Activated CD8-positive, alpha-beta memory T cell treated with anti-CD3 and anti-CD28 coated beads, Interleukin-2, amount 50 U/mL, for 48 hours (primary cell): Measurements from ENCODE around the gene SH2D1A.
"Not testable (repeated sequence)": the region's sequence is repeated elsewhere in the genome, so short reads cannot be mapped to it uniquely, and the experiment has no call there.

ENCODE experiments used
- DNase-seq: peaks from one replicate; pipeline ENCODE4 v3.0.0-alpha.2; 2020

The SH2D1A gene

DNA sequence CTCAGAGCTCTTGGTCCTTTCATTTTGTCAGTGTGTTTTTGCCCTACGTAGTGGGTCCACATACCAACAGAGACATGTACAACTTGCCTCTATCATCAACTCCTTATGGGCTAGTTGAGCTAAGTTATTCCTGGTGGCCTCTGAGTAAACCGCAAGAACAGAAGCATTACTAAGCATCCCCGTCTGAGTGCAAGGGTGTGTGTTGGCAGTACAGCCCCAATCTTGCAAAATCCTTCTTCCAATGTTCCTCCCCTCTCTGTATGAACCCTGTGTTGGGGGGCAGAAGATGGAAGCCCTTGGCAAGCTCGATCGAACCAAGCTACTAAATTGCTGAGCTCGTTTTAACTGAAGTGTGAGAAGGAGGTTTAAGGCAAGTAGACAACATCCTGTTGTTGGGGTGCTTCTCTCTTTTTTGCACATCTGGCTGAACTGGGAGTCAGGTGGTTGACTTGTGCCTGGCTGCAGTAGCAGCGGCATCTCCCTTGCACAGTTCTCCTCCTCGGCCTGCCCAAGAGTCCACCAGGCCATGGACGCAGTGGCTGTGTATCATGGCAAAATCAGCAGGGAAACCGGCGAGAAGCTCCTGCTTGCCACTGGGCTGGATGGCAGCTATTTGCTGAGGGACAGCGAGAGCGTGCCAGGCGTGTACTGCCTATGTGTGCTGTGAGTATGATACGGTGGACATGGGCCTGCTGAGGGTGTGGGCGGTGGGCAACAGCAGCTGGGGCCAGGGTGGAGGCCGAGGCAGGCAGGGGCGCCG, at the start of gene SH2D1A:
Gene SH2D1A (plus strand): TSS at position 447 of the 760 bp plus-strand sequence. CDS start 80 bp downstream, at position 527.
- no peak for DNase-seq

DNA sequence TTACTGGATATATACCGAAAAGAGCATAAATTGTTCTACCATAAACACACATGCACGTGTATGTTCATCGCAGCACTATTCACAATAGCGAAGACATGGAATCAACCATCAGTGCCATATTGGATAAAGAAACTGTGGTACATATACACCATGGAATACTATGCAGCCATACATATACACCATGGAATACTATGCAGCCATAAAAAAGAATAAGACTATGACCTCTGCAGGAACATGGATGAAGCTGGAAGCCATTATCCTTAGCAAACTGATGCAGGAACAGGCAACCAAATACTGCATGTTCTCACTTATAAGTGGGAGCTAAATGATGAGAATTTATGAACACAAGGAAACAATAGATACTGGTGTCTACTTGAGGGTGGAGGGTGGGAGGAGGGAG, 47.0 kb upstream of the SH2D1A start:
- not testable (repeated sequence) for DNase-seq

DNA sequence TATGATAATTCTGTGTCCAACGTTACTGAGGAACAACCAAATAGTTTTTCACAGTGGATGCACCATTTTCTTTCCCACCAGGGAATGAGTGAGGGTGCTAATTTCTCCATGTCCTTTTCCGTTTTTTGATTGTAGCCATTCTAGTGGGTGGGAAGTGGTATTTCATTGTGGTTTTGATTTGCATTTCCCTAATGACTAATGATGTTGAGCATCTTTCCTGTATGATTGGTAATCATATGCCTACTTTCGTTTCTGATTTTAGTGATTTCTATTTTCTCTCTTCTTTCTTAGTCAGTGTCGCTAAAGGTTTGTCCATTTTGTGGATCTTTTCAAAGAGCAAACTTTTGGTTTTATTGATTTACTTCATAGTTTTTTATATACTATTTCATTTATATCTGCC, 46.0 kb upstream of the SH2D1A start:
- DNase-seq = no peak

DNA sequence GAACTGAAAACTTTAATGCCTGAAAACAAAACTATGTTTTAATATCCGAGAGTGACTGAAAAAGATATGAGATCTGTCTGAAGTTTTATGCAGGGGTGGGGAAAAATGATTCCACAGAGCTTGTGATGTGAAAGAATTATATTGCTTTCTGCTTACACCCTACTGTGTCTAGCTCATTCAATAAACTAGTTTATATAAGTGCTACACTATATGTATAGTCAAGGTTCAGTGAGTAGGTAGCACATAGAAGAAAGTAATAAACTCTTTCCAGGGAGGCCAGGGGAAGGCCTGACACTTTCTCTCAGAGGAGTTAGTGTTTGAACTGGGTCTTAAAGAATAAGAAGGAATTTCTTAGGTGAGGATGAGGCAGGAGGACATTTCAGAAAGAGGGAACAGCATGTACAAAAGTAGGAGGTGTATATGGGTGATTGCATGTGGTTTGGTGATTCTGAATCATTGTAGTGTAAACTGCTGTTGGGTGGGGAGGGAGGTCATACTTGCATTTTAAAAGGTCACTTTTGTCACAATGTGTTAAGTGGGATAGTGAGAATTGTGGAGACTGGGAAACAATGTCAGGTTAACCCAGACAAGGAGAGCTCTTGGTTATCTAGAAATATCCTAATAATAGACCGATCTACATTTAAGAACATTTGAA, 39.0 kb upstream of the SH2D1A start:
- DNase-seq = no peak

DNA sequence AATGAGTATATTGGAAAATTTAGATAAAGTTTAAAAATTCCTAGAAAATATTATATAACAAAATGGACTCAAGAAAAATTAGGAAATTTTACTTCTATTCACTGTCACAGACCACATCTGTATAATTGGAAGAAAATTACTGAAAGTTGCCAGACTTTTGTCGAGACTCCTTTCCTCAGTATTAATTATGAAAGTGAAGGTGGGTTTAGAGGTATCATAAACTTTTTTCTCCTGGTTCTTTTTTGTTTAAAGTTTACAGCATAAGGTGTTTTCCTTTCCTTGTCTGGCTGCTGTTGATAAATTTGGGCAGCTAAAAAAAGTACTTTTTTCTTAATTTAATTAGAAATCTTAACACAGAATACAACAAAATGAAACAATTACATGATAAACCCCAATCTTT, 20.6 kb upstream of the SH2D1A start:
- no peak for DNase-seq

DNA sequence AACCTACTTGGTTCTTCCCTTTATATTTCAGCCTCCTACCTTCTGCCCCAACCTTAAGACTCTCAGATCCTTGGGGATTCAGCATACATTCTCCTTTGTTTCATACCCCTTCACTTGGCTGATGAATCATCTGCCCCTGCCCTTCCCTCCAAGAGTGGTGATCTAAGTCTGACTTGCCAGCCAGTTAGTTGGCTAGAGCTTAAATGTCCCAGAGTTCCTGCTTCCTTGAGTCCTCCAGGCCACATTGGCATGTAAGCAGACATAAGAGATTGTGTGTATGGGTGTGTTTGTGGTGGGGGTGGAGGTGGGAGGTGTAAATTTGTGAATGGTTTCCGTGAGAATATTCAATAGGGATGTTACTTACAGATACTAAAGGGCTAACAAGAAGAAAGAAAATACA, 17.6 kb upstream of the SH2D1A start:
- no peak for DNase-seq

DNA sequence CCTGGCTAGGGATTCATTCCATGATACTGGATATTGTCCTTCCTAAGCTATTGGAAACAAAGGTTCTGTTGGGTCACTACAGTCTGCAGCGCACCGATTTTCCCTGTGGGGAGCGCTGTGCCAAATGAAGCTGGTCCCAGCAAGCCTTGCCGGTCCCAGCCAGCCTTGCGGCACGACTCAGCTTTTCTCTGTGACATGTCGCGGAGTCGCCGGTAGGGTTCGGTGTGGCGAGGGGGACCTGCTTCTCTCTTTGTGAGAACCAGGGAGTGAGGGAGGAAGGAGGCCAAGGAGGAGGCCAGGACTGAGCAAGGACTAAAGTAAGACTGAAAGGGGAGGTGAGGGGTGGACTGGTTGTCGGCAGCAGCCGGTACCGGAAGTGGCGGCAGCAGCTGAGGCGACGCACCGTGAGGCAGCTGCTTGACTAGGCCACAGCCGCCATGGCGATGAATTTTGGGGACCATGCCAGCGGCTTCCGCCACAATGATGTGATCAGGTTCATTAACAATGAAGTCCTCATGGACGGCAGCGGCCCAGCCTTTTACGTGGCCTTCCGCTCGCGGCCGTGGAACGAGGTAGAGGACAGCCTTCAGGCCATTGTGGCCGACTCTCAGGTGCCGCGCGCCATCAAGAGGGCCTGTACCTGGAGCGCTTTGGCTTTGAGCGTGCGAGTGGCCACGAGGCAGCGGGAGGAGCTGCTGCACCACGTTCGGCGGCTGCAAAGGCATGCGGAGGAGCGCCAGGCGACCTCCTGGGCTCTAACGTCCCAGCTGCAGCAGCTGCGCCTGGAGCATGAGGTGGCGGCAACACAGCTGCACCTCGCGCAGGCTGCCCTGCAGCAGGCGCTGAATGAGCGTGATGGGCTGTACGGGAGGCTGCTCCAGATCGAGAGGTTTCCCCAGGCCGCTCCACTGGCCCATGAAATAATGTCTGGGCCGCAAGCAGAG, 13.6 kb upstream of the SH2D1A start, which contains the start of gene TEX13D:
Gene TEX13D (plus strand): TSS at position 180 of the 944 bp plus-strand sequence. CDS start 258 bp downstream, at position 438.
- DNase-seq = no peak

DNA sequence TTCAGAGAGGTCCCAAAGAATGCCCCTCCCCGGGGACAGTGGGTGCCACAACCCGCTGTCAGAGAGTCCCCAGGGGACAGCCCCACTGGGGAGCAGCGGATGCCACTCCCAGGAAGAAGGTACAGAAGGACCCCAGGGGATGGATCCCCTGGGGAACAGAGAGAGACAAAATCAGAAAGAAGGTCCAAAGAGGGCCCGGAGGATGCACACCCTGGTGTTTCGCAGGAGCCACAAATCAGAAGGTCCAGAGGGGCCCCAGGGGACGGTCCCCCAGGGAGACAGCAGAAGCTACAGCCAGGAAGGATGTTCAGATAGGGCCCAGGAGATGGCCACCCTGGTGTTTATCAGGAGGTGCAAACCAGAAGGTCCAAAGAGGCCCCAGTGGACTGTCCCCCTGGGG, 12.5 kb upstream of the SH2D1A start:
- no peak for DNase-seq

DNA sequence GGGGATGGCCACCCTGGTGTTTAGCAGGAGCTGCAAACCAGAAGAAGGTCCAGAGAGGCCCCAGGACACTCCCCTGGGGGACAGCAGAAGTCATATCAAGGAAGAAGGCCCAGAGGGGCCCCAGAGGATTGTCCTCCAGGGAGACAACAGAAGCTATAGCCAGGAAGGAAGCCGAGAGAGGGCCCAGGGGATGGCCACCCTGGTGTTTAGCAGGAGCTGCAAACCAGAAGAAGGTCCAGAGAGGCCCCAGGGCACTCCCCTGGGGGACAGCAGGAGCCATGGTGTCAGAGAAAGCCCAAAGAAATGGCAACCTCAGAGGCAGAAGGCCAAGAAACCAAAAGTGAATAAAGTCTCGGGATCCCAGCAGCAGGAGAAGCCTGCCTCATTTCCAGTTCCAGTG, 11.8 kb upstream of the SH2D1A start:
- DNase-seq = not testable (repeated sequence)

DNA sequence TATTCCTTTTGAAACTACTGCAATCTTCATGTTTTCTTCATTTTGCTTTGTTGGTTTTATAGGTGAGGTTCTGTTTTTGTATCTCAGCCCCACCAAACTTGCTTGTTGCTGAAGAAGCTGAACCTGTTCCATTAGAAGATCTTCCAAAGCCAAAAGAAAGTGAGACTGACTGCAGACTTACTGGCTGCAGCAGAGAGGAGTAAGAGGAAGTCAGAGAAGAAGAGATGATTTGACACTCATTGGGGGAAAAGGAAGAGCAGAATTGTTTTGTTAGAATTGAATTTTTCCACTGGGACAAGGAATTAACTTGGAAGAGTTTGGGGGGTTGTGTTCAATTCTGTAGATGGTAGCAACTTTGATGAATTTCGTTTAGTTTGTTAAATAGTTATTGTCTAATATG, 10.8 kb upstream of the SH2D1A start:
- DNase-seq = no peak

DNA sequence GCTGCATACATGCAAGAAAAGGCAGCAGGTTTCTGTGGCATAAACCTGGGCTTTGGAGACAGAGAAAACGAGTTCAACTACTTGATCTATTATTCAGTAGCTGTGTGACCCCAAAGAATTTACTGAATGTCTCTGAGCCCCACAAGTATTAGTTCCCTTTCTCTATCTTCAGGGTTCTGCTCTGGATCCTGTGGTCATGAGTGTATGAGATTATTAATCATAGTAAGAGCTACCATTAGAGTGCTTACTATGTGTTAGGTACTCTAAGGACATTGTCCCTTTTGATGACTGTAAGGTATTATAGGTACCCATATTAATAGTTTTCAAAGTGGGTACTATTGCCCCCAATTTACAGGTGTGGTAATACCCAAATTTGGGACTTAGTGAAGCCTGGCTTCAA, 8.4 kb upstream of the SH2D1A start:
- no peak for DNase-seq

DNA sequence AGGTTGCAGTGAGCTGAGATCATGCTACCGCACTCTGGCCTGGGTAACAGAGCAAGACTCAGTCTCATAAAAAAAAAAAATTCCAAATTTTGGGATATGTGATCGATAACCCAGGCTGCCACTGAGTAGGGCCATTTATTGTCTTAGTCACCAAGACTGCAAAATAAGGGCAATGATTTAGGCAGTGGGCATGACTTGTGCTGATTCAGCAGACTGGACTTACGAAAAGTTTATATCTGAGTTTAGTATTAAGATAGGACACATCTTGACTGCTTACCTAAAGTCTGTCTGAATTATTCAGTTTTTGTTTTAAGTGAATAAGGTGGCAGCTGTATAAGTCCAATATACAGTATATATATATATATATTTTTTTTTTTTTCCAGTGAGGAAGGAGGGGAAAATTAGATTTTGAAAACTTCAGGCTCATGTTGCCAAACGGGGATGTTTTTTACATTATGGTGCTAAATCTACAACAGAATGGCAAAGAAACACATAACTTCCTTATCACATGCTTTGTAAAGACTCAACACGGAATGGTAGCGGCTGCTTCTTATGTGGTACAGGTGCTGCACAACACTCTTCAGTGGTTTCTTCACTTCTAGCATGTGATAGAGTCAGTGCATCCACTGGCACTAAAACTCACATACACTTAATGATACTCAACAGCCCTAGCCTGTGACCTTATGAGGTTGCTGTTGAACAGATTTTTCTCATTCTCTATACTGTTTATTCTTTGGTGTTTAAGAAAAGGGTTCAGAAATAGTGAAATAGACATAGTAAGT, 7.4 kb upstream of the SH2D1A start:
- DNase-seq = no peak

DNA sequence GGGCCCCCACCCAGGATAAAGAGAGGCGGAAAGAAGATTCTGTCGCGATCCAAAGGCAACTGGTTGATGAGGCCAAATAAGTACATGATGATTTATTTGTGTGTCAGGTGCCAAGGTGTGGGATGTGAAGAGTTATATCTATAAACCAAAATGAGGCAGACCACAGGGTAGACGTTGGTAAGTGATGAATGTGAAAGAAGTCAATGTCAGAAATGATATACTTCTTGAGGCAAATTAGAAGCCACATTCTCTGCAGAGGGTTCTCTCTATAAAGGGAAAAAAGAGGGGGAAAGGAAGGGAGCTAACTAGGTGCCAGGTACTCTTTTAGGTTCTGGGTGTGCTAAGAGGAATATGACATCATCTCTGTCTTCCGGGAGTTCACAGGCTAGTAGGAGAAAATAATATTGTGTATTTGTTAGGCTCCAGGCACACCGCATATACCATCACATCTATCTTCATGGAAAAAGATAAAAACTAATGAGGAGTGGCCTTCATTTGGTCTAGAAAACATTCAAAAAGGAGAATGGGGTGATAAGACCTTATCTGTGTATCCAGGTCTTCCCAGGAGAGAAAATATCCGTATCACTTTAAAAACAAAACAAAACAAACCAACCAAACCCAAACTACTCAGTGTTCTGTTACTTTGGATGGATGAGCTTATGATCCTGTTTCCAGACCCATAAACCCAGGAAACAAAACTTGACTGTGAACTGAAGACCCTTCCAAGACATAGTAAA, 4.8 kb upstream of the SH2D1A start:
- no peak for DNase-seq

DNA sequence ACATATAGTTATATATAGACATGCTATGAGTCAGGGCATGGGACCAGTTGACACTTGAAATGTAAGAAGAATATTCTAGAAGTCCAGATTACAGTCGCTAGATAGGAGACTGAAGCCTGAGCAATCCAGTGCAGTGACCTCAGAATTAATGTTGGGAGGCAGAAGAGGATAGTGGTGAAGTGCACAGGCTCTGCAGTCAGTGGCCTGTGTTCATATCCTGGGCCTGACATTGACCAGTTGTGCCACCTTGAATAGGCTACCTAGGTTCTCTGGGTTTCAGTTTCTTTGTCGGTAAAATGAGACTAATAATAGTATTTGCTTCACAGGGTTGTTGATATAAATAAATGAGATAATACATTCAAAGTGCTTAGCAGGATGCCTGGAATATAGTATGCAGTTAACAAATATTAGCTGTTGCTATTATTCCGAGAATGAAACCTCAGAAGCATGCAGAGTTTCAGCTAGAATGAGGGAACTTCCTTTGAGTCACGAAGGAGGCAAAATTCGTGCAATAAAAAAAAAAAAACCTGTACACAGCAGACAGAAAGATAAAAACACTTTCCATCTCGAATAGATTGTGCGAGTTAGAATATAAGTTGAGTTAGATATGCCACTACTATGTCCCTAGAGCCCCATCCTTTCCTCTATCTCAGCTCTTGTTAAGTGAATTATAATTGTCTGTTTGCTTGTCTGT, 4.0 kb upstream of the SH2D1A start:
- DNase-seq = no peak

DNA sequence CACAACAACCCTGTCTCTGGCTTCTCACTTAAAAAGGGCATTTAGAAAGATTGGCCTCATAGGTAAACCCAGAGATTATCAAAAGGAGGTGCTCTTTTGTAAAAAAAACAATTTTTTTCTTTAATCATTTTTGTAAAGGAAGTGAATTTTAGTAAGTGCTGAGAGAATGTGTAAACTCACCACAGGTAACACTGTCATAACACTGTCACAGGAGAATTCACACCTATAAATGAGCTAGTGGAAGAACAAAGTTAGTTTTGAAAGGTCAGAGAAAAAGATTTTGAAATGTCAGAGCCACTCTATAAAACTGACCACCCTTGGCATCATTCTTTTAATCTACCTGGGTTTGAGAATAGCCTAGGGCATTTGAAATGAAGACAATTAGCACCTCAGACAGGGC, 3.3 kb upstream of the SH2D1A start:
- DNase-seq = no peak

DNA sequence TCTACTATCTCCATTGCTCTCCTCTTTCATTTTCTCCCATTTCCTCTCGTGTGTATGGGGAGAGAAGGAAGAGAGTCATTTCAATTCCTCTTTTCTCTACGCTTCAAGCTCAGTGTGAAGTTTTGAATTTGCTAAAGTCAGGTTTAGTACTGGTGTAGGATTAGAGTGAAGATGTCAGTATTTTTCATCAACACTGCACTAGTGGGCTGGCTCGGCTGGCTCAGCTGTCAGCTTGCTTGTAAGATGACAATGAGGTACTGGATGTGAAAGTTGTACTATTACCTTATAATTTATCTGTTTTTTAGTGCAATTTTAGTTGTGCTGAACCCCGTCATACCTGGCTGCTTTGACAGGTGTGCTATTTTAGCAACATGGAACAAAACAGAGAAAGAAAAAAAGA, 2.1 kb upstream of the SH2D1A start:
- DNase-seq = no peak

DNA sequence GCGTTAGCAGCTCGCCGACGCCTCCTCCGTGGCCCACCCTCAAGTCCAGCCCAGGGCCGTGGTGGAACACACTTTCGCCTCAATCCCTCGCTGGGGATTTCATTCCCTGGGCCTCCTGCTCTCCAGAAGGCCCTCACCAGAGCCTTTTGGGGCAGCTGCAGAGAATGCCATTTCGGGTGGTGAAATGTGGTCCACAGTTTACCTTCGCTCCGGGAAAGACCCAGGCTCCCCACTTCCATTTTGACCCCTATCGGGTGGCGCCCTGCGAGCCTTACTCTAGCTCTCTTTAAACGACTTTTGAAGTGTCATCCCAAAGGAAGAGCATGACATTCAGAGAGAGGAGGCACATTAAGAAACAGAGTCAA, 496 bp downstream of the SH2D1A start:
- no peak for DNase-seq

DNA sequence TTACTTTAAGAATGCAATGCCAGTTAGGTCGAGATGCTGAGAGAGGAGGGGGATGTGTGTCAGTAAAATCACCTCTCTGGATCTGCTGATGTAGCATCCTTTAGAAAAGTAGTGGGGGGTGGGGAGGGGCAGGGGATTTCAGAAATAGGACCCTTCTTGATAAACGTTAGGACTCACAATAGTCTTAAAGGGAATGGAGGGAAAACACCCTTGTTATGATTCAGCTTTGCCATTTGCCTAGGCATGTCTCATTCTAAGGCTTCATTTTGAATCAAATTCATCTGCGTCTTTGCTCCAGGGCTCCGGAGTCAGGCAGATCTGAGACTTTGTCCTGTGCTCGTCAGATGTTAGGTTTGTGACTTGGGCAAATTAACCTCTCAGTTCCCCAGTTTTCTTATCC, 879 bp downstream of the SH2D1A start:
- no peak for DNase-seq

DNA sequence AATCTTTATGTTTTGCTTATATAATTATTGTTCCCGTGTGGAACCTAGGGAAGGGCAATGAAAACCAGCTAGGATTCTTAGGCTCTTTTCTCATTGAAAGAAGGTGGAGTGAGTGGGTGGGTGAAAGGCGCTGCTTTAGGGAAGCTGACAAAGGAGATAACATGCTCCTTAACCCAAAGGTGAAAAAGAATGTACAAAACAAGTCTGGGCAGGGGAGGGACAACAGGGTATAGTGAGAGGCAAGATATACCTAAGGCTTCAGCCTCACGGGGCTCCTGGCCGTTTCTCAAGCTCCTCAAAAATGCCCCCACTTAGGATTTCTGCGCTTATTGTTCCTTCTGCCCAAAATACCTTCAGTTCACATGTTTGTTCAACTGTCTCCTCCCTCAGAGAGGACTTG, 1.8 kb downstream of the SH2D1A start:
- DNase-seq = no peak

DNA sequence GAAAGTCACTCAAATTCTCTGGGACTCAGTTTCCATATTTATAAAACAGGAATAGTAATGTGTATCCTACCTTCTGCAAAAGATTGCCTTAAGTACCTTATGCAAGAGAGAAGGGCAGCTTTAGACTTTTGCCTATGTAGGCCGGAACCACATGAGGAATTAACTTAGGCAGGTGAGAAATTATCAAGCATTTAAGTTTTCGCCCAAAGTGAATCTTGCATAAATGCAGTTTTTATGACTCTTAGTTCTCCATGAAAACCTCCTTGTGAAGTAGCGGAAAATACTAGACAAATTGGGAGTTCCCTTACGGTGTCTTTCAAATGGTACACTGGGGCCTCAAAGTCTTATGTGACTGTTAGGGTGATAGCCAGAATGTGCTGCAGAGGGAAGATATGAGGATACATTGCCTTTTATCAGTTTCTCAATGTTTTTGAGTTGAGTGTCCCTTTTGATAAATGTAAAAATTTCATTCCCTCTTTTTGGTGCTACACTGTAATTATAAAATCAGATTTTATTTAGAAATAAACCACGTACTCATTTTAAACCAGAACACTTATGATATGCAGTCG, 2.6 kb downstream of the SH2D1A start:
- DNase-seq = no peak

DNA sequence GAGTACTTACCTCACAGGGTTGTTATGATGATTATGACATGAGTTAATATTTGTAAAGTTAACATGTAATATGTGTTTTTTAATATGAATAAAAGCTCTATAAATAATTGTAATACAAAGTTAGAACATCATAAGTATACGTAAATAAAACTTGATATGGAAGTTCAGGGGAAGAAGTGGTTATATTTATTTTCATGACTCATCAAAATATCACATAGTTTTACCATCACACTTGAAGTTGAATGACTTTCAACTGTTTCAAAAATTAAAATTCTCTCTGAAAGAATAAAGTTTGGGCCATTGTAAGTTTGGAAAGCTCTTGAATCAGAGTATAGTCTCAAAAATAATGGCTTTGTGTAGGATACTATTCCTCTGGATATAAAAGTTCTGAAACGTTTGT, 8.3 kb downstream of the SH2D1A start:
- DNase-seq = no peak
